Chondrocyte (in vitro differentiated cells): Measurements from ENCODE around the gene NAV2. TPM values are rescaled to one million over a fixed set of nuclear protein-coding genes. Genes with fewer than 3 reads are reported as not detected.

ENCODE experiments used
- DNase-seq: peaks from one replicate; pipeline ENCODE4 v3.0.0; 2021; ENCODE audit warnings: mixed read lengths, low spot score
- H3K27ac Mint-ChIP-seq: one replicate; pipeline ENCODE4 v1.8.0; 2021; ENCODE audit warnings: mild to moderate bottlenecking, moderate library complexity, mixed read lengths; ENCODE audit not compliant: unreplicated experiment
- H3K27me3 Mint-ChIP-seq: 2 replicates; pipeline ENCODE4 v1.8.0; 2021; ENCODE audit warnings: low read depth, mixed read lengths
- H3K36me3 Mint-ChIP-seq: 2 replicates; pipeline ENCODE4 v1.8.0; 2021; ENCODE audit warnings: low read depth, mixed read lengths
- H3K4me1 Mint-ChIP-seq: 2 replicates; pipeline ENCODE4 v1.8.0; 2021; ENCODE audit warnings: low read depth, mild to moderate bottlenecking, mixed read lengths
- H3K4me3 Mint-ChIP-seq: one replicate; pipeline ENCODE4 v1.8.0; 2021; ENCODE audit warnings: mild to moderate bottlenecking, moderate library complexity, mixed read lengths; ENCODE audit not compliant: unreplicated experiment
- H3K9me3 Mint-ChIP-seq: 2 replicates; pipeline ENCODE4 v1.8.0; 2021; ENCODE audit warnings: low read depth, mixed read lengths
- total RNA-seq: library from RNA; stranded (reverse); gene quantifications from 3 replicates; pipeline ENCODE4 v1.2.1, GENCODE V29; 2021
- TF ChIP-seq, protein P1 (sequence below): fragments of 200-600 bp; sonication (generic); IDR thresholded peaks from 2 replicates; pipeline ENCODE4 v1.5.0; 2021; ENCODE audit warnings: antibody characterized with exemption, mild to moderate bottlenecking, moderate library complexity

The NAV2 gene
- total RNA-seq, 1 donor from 2014 or later = 87.0 TPM

DNA sequence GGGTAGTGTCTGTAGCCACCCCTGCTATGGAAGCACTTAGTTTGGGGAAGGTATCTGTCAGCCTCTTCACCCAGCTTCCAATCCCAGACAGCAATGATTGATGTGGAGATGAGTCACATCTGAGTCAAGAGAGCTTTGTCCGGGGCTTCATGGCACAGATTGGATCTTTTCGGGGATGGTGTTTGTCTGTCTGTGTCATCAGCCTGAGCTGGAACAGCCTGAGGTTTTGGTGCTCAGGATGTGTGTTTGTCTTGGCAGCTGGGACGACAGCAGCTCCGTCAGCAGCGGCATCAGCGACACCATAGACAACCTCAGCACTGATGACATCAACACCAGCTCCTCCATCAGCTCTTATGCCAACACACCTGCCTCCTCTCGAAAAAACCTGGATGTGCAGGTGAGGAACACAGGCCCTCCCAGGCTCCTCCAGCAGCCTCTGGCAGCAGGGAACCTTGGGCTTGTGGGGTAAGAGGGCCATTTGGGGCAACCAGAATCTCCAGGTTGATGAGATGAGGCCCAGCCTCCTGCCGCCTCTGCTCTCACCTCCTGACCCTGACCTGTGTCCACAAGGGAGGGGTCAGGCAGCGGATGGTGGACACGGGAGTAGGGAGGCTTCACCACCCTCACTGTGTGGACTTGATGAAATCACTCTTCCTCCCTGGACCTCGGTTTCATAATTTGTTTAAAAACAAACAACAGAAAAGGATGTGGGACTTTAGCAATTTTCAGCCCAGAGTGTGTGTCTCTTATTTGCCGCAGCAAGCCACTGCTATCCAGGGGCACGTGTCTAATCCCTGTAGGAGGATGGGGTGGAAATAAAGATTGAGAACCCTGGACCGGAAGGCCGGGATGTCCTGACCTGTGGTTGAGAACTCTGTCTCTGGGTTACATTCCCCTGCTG, 323.3 kb downstream of the NAV2 start:
- Mint-ChIP-seq H3K4me3 (peak overlapping the region; percentile 29), H3K4me1 (peaks cover 87% of the 10 kb centered on the region), H3K27ac (peak overlapping the region; percentile 91), H3K36me3 (peaks cover 34% of the 10 kb centered on the region), H3K27me3 (no peaks in the 10 kb centered on the region), H3K9me3 (no peaks in the 10 kb centered on the region)
- no peak for DNase-seq
- TF ChIP-seq, protein P1, sequence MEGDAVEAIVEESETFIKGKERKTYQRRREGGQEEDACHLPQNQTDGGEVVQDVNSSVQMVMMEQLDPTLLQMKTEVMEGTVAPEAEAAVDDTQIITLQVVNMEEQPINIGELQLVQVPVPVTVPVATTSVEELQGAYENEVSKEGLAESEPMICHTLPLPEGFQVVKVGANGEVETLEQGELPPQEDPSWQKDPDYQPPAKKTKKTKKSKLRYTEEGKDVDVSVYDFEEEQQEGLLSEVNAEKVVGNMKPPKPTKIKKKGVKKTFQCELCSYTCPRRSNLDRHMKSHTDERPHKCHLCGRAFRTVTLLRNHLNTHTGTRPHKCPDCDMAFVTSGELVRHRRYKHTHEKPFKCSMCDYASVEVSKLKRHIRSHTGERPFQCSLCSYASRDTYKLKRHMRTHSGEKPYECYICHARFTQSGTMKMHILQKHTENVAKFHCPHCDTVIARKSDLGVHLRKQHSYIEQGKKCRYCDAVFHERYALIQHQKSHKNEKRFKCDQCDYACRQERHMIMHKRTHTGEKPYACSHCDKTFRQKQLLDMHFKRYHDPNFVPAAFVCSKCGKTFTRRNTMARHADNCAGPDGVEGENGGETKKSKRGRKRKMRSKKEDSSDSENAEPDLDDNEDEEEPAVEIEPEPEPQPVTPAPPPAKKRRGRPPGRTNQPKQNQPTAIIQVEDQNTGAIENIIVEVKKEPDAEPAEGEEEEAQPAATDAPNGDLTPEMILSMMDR = no peak

DNA sequence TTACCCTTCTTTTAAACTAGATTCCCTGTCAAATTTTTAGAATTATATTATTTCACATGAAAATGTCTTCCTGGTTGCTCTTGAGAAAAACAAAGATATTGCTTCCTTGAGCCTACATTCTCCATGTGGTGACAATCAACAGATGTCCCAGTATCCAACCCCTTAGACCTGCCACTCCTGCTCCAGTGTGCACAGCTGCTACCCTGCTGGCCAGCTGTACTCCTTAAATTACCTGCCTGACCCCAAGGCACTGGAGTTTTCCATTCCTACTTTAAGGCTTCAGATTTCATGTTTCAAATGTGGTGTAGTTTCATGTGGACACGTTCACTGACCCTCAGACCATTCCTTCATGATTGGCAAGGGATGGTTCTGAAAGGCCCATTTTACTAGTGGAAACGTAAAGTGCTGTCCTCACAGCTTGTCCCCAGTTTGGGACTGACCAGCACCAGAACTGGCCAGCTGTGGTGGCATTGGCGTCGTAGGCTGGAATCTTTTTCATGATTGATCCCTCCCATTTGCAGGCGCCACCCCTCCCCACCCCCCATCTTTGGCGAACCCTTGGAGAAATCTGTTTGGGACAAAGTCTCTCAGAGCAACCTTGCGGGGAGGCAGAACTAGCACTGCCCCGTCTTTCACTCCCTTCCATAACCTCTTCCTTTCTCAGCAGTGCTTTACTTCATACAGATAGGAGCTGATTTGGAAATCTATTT, 324.1 kb downstream of the NAV2 start:
- H3K36me3 Mint-ChIP-seq = peaks cover 36% of the 10 kb centered on the region
- H3K4me1 Mint-ChIP-seq = peaks cover 86% of the 10 kb centered on the region

DNA sequence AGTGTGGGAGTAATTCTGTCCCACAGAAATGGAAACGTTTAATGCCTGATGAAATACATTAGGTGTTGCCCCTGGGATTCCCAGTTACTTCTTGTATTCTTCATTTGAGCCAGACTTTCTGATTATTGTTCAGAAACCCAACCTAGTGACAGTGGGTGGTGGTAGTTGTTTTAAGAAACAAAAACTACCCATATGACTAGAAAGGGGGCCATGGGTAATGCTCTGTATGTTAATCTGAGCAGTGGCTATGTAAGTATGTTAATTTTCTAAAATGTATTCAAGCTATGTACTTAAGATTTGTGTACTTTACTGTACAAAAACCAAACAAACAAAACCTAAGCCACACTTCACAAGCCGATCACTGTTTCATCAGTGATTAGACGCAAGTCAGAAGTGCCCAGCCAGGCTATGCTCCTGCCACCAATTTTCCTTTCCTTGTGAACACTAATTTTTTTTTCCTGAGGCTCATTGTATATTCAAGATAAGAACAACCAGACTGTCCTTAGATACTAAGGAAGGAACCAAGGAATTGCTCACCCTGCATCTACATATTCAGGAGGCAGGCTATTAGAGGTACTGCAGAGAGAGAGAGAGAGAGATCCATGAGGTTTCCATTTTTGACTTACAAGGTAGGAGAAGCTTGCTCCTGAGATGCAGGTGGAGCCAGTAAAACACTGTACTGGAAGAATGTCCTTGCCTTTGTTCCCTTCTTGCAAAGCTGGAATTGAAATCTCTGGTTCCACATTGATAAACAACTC, 324.9 kb downstream of the NAV2 start:
- H3K36me3 Mint-ChIP-seq = peaks cover 42% of the 10 kb centered on the region
- no peaks in the 10 kb centered on the region for H3K9me3 Mint-ChIP-seq
- H3K4me1 Mint-ChIP-seq = peaks cover 86% of the 10 kb centered on the region
- no peaks in the 10 kb centered on the region for H3K27me3 Mint-ChIP-seq
- TF ChIP-seq, protein P1 = no peak
- H3K27ac Mint-ChIP-seq = peak overlapping the region; percentile 60
- no peak for DNase-seq
- no peak overlapping the region for H3K4me3 Mint-ChIP-seq

More for the DNA sequence above, 324.1 kb downstream of the NAV2 start:
- no peak for DNase-seq
- H3K4me3 Mint-ChIP-seq = no peak overlapping the region
- no peaks in the 10 kb centered on the region for H3K27me3 Mint-ChIP-seq
- H3K27ac Mint-ChIP-seq = peak overlapping the region; percentile 91
- no peaks in the 10 kb centered on the region for H3K9me3 Mint-ChIP-seq
- TF ChIP-seq, protein P1 = no peak

DNA sequence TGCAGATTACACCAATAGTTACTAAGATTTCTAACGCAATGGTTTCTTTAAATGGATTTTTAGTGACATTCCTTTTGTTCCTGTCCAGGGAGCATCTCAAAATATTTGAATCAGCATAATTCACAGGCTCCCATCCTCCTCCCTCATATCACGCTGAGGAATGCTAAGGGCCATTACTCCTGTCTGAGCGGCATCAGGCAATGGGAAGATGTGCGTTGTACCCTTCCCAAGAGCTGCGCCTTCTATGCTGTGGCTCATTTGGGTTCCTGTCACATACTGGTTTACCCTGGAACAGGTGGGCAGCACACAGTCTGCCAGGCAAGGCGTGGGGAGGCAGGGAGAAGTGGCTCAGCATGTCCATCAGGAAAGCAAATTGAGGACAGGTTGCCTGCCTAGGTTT, 325.8 kb downstream of the NAV2 start:
- peaks cover 46% of the 10 kb centered on the region for H3K36me3 Mint-ChIP-seq
- no peaks in the 10 kb centered on the region for H3K9me3 Mint-ChIP-seq
- no peak overlapping the region for H3K27ac Mint-ChIP-seq
- peaks cover 86% of the 10 kb centered on the region for H3K4me1 Mint-ChIP-seq
- H3K4me3 Mint-ChIP-seq = no peak overlapping the region
- no peaks in the 10 kb centered on the region for H3K27me3 Mint-ChIP-seq
- TF ChIP-seq, protein P1 = no peak
- DNase-seq = no peak

DNA sequence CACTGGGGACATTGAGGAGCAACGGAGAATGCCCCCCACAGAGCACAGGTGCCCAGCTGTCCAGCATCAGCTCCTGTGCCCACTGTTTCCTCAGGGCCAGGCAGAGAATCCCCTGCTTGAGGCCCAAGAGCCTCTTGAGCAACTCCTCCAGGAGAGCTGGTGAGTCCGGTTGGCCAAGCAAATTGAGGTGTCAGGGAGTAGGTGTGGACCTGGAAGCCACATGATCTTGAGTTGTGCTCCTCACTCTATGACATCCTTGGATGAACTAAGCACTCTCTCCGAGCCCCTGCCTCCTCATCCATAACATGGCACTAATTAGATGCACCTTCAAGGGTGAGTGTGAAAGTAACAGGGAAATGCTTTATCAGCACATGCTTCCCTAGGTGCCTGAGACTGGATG, 326.3 kb downstream of the NAV2 start:
- Mint-ChIP-seq H3K27me3 (no peaks in the 10 kb centered on the region), H3K4me3 (no peak overlapping the region), H3K36me3 (peaks cover 51% of the 10 kb centered on the region), H3K4me1 (peaks cover 82% of the 10 kb centered on the region), H3K27ac (no peak overlapping the region), H3K9me3 (no peaks in the 10 kb centered on the region)
- TF ChIP-seq, protein P1 = no peak
- DNase-seq = no peak
